Retinal pigment epithelial cell (primary cell): ENCODE measurements around the gene FAM237B.

Source experiments
- DNase-seq: peaks from one replicate; pipeline ENCODE4 v3.0.0-alpha.2; 2010; ENCODE audit warnings: low read depth
- H3K4me3 ChIP-seq: 2 replicates; pipeline ENCODE4 v1.5.1; 2011; ENCODE audit warnings: mild to moderate bottlenecking, low read length, control low read depth, moderate library complexity
- TF ChIP-seq, protein P1 (sequence below): conservative IDR thresholded peaks from 2 replicates; pipeline ENCODE4 v1.5.1; 2011; ENCODE audit warnings: low read depth, low read length, control low read depth, inconsistent platforms

FAM237B gene

DNA sequence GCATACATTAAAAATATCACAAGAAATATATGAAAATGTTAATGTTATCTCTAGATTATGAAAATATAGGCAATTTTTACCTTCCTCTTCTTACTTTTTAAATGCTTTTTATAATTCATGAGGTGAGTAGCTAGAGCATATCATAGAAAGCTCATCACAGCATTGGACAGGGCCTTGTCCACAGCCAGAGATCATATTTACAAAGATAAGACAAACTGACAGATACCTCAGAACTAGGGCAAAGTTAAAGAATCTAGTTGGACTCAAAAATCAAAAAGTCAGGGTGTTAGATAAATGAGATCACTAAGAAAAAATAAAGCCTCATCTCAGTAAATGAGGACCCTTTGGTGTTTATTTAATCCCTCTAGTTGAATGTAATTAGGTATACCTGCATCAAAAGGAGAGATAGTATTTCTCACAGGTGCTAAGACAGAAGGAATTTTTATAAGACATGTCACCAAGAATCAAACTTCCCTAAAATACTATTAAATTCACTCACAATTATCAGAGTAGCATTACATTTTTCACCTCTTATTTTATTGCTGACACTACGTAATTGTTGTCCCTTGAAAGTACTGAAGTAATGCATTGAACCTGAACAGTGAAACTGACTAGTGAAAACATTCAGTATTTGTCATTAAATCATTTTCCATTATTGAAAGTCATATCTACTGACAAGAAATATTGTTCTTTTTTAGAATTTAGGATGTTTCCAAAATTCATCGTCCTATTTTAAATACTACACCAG lies 50.5 kb downstream of the FAM237B start:
- TF ChIP-seq, protein P1, sequence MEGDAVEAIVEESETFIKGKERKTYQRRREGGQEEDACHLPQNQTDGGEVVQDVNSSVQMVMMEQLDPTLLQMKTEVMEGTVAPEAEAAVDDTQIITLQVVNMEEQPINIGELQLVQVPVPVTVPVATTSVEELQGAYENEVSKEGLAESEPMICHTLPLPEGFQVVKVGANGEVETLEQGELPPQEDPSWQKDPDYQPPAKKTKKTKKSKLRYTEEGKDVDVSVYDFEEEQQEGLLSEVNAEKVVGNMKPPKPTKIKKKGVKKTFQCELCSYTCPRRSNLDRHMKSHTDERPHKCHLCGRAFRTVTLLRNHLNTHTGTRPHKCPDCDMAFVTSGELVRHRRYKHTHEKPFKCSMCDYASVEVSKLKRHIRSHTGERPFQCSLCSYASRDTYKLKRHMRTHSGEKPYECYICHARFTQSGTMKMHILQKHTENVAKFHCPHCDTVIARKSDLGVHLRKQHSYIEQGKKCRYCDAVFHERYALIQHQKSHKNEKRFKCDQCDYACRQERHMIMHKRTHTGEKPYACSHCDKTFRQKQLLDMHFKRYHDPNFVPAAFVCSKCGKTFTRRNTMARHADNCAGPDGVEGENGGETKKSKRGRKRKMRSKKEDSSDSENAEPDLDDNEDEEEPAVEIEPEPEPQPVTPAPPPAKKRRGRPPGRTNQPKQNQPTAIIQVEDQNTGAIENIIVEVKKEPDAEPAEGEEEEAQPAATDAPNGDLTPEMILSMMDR: no peak
- DNase-seq: no peak
- no peak overlapping the region for H3K4me3 ChIP-seq

DNA sequence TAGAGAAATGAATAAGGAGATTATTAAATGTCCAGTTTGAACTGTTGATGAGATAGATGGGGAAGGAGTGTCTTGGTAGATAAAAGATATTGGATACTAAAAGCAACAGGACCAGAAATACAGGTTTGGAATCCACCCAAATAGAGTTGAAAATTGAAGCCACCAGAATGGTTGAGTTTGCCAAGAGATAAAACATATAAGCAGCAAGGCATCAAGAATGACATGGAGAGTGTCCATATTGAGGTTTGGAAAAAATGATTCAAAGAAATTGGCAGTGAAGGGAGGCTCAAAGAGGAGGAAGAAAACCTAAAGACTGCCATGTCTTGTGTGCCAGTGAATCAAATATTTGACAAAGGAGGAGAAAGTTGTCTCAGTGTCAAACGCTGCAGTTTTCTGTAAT lies 51.9 kb downstream of the FAM237B start:
- DNase-seq: no peak
- TF ChIP-seq, protein P1: no peak
- no peak overlapping the region for H3K4me3 ChIP-seq

DNA sequence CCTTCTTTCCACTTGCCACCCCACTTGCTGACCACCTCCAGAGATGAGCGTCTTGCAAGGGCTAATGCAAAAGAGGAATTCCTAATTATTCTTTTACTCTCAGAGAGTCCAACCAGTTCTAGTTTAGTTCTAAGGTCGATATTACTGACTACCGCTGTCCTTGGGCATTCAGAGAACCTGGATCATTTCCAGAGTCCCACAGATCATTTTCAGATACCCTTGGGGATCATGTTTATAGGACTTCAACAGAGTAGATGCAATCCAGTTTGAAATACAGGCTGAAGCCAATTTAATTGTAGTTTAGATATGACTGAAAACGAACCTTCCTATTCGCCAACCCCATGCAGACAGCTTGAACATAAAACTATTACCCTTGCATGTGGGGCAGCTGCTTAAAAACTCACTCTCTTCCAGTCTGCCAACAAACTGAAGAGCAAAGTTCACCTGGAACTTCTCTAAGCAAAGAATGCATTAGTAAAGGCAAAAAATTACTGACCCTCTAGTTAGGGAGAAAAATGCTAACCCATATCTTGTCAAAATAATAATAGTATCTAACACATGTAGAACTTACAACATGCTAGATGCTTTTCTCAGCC lies 53.7 kb downstream of the FAM237B start:
- no peak overlapping the region for H3K4me3 ChIP-seq
- TF ChIP-seq, protein P1: no peak
- no peak for DNase-seq

DNA sequence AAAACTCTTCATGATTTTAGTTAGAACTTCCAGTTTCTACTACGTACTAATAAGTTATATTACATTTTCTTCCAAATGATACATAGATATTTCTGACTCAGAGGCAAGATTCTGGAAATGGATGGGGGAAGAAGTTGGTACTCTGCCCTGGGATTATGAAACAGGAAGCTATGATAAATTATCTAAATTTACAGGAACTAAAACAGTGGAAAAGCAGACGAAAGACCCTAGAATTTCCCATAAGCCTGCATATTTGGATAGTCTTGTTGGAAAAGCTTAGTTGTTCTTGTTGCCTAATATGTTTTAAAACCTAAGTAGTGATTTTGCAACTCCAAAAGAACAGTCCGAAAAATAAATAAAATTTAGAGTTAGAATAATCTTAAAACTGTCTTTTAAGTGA lies 54.3 kb downstream of the FAM237B start:
- no peak overlapping the region for H3K4me3 ChIP-seq
- TF ChIP-seq, protein P1: no peak
- no peak for DNase-seq
